HL-60 (cell line): ENCODE results near the gene FOS.

Experiments
- CTCF ChIP-seq: IDR thresholded peaks from one replicate; pipeline ENCODE4 v1.5.1; 2011; ENCODE audit warnings: low read length, control low read depth, inconsistent platforms; ENCODE audit not compliant: insufficient read depth
- GABPA ChIP-seq: IDR thresholded peaks from 2 replicates; pipeline ENCODE4 v1.6.1; 2012; ENCODE audit warnings: low read depth
- POLR2AphosphoS5 ChIP-seq: IDR thresholded peaks from 2 replicates; pipeline ENCODE4 v1.6.1; 2012; ENCODE audit warnings: low read depth
- REST ChIP-seq: IDR thresholded peaks from 2 replicates; pipeline ENCODE4 v1.6.1; 2012; ENCODE audit warnings: low read depth; ENCODE audit not compliant: insufficient replicate concordance
- SPI1 ChIP-seq: IDR thresholded peaks from 2 replicates; pipeline ENCODE4 v1.6.1; 2012; ENCODE audit warnings: low read depth, mild to moderate bottlenecking, borderline replicate concordance

GRCh38 chr14:75273272-75274049 is 5.2 kb upstream of the FOS start:
- TF ChIP-seq CTCF = no peak
- no peak for TF ChIP-seq POLR2AphosphoS5
- no peak for TF ChIP-seq REST
- TF ChIP-seq GABPA = no peak
- no peak for TF ChIP-seq SPI1
